GM12873 (cell line): Measurements from ENCODE around the gene CFAP299.

ENCODE experiments used
- TF ChIP-seq, protein P1 (sequence below): IDR thresholded peaks from 2 replicates; pipeline ENCODE4 v1.5.1; 2012; ENCODE audit warnings: low read depth, mild to moderate bottlenecking, moderate library complexity, low read length, control low read depth; ENCODE audit not compliant: insufficient read depth; ENCODE audit errors: missing control alignments

Gene CFAP299

DNA sequence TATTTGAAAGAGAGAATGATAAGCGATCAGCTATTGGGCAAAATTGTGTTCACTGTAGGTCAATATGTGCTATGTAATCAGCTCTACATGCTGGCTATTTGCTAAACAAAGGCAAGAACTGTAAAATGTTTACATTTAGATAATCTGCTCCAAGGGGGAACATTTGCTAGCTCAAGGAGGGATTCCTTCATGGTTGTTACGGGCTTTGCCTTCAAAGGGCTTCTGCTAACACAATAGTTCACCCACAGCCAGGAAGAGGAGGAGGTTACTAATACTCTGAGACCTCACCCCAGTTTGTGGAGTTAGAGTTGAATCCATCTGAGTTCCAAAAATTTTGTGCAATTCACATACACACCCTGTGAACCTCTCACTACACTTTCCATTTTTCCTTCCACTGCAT lies 587.4 kb downstream of the CFAP299 start:
- TF ChIP-seq, protein P1, sequence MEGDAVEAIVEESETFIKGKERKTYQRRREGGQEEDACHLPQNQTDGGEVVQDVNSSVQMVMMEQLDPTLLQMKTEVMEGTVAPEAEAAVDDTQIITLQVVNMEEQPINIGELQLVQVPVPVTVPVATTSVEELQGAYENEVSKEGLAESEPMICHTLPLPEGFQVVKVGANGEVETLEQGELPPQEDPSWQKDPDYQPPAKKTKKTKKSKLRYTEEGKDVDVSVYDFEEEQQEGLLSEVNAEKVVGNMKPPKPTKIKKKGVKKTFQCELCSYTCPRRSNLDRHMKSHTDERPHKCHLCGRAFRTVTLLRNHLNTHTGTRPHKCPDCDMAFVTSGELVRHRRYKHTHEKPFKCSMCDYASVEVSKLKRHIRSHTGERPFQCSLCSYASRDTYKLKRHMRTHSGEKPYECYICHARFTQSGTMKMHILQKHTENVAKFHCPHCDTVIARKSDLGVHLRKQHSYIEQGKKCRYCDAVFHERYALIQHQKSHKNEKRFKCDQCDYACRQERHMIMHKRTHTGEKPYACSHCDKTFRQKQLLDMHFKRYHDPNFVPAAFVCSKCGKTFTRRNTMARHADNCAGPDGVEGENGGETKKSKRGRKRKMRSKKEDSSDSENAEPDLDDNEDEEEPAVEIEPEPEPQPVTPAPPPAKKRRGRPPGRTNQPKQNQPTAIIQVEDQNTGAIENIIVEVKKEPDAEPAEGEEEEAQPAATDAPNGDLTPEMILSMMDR: no peak

- TF ChIP-seq, protein P1: no peak
Measured at GRCh38 chr4:80925293-80925692, 589.8 kb downstream of the CFAP299 start.

GRCh38 chr4:80926446-80926845 lies 590.9 kb downstream of the CFAP299 start:
- TF ChIP-seq, protein P1: no peak

DNA sequence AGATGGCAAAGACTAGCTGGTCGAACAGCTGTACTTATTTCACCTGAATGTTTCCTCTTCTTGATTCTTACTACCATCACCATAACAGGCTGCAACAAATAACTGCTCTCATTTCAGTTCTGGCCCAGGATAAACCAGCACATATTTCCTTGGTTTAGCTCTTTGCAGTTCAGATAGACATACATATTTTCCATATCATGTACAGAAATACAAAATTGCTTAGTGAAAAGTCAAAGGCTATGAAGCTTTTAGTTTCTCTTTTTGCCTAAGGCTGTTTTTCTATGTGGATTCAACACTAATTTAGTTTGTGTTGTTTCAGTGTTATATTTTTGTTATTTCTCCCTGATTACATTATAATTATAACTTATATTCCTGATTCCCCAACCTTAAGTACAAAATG lies 591.4 kb downstream of the CFAP299 start:
- TF ChIP-seq, protein P1: no peak

DNA sequence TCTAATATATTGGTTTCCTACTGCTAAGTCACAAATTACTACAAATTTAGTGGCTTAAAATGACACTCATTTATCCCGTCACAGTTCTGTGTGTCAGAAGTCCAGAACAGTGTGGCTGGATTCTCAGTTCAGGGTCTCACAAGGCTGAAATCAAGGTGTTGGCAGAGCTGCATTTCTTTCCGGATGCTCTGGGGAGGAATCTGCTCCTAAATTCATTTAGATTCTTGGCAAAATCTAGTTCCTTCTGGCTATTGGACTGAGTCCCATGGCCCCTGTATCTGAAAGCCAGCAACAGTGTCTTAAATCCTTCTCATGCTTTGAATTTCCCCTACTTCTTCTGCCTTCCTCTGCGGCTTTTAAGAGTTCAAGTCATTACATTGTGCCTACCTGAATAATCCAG lies 591.9 kb downstream of the CFAP299 start:
- TF ChIP-seq, protein P1: no peak

GRCh38 chr4:80931631-80932081 lies 596.1 kb downstream of the CFAP299 start:
- TF ChIP-seq, protein P1: no peak

DNA sequence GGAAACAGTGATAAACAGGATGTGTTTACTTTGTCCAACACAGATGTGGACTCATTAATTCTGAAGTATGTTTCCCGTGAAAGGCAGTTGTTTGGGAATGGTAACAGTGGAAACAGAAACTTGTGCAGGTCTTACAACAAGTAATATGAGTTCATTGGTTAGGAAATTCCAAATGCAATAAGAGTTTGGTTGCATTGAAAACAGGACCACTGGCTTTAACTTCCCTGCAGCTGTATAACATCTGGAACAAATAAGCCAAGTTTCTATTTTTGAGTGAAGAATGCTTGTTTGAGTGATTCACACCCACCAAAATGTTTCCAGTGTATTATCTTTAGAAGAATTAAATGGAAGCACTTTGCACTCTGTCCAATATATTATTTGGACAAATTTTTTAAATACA lies 612.6 kb downstream of the CFAP299 start:
- TF ChIP-seq, protein P1: no peak

DNA sequence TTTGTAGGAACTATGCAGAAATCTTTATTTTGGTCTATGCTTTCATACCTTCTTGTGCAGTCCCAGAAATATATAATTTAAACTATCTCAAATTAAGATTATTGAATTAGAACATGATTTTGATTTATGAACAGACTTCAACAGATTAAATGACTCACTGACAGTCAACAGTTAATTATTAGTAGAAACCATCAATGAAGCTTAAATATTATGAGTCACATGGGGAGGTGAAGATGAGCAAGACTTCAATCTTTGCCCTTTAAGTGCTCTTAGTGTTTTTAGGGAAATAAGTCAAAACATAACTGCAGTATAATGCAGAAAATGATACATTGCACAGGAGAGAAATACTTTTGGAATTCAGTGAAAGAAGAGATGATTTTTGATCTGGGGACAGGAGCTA lies 613.5 kb downstream of the CFAP299 start:
- TF ChIP-seq, protein P1: no peak
